WTC11 (cell line): Measurements from ENCODE around the gene GFRA1.

Experiments
- AFF4 ChIP-seq: sonication (generic); formaldehyde crosslinking; IDR thresholded peaks from 2 replicates; pipeline ENCODE4 v1.8.1; 2023; ENCODE audit warnings: mild to moderate bottlenecking, missing genetic modification reagents, borderline replicate concordance
- ATF2 ChIP-seq: sonication (generic); formaldehyde crosslinking; IDR thresholded peaks from 2 replicates; pipeline ENCODE4 v1.8.1; 2022; ENCODE audit warnings: low read depth, missing genetic modification reagents, borderline replicate concordance
- CTCF ChIP-seq: fragments of 200-600 bp; IDR thresholded peaks from 2 replicates; pipeline ENCODE4 v1.8.0; 2022; ENCODE audit warnings: antibody characterized with exemption
- E2F5 ChIP-seq: sonication (generic); formaldehyde crosslinking; IDR thresholded peaks from 2 replicates; pipeline ENCODE4 v1.8.1; 2022; ENCODE audit warnings: mild to moderate bottlenecking, moderate library complexity, missing genetic modification reagents
- JUN ChIP-seq: sonication (generic); formaldehyde crosslinking; IDR thresholded peaks from 2 replicates; pipeline ENCODE4 v1.8.0; 2023; ENCODE audit warnings: mild to moderate bottlenecking, missing genetic modification reagents
- TCF7 ChIP-seq: sonication (generic); formaldehyde crosslinking; IDR thresholded peaks from 2 replicates; pipeline ENCODE4 v1.8.0; 2022; ENCODE audit warnings: mild to moderate bottlenecking, low read depth, missing genetic modification reagents, moderate library complexity
- TEAD1 ChIP-seq: sonication (generic); formaldehyde crosslinking; IDR thresholded peaks from 2 replicates; pipeline ENCODE4 v1.8.0; 2022; ENCODE audit warnings: mild to moderate bottlenecking, missing genetic modification reagents
- USF1 ChIP-seq: sonication (generic); formaldehyde crosslinking; IDR thresholded peaks from 2 replicates; pipeline ENCODE4 v1.8.0; 2022; ENCODE audit warnings: mild to moderate bottlenecking, missing genetic modification reagents
- ZNF263 ChIP-seq: sonication (generic); formaldehyde crosslinking; IDR thresholded peaks from 2 replicates; pipeline ENCODE4 v1.8.1; 2022; ENCODE audit warnings: low read depth, mild to moderate bottlenecking, moderate library complexity, missing genetic modification reagents

GRCh38 chr10:116073510-116073909, 199.5 kb downstream of the GFRA1 start:
- TF ChIP-seq ATF2 (CRISPR knock-in tag) (no peak), ZNF263 (CRISPR knock-in tag) (no peak), AFF4 (no peak), TCF7 (CRISPR knock-in tag) (no peak), CTCF (no peak), USF1 (no peak), JUN (CRISPR knock-in tag) (no peak), E2F5 (CRISPR knock-in tag) (no peak), TEAD1 (no peak)
